KMS-11 (cell line): Measurements from ENCODE around the gene KCNQ4.

Source experiments
- H2AFZ ChIP-seq: fragments of 200-600 bp; sonication (generic); 2 replicates; pipeline ENCODE4 v1.6.1; 2016; ENCODE audit warnings: antibody characterized with exemption, mixed run types, low read depth
- H3K27ac ChIP-seq: fragments of 200-600 bp; sonication (generic); 2 replicates; pipeline ENCODE4 v1.6.1; 2016; ENCODE audit warnings: mild to moderate bottlenecking, mixed run types
- H3K27me3 ChIP-seq: fragments of 200-600 bp; sonication (generic); 2 replicates; pipeline ENCODE4 v1.6.1; 2017; ENCODE audit warnings: mild to moderate bottlenecking, low read depth, mixed run types, moderate library complexity; ENCODE audit not compliant: insufficient read depth
- H3K36me3 ChIP-seq: fragments of 200-600 bp; sonication (generic); 2 replicates; pipeline ENCODE4 v1.6.1; 2017; ENCODE audit warnings: mild to moderate bottlenecking, mixed run types; ENCODE audit not compliant: insufficient read depth
- H3K4me1 ChIP-seq: fragments of 200-600 bp; sonication (generic); 2 replicates; pipeline ENCODE4 v1.6.1; 2016; ENCODE audit warnings: mild to moderate bottlenecking, low read depth, mixed run types; ENCODE audit not compliant: poor library complexity, severe bottlenecking
- H3K4me2 ChIP-seq: fragments of 200-600 bp; sonication (generic); 2 replicates; pipeline ENCODE4 v1.7.0; 2016; ENCODE audit warnings: mild to moderate bottlenecking, mixed run types
- H3K4me3 ChIP-seq: fragments of 200-600 bp; sonication (generic); IDR thresholded peaks from 2 replicates; pipeline ENCODE4 v1.6.1; 2017; ENCODE audit warnings: low read depth, low read length, mixed read lengths; ENCODE audit not compliant: insufficient read depth
- H3K79me2 ChIP-seq: fragments of 200-600 bp; sonication (generic); 2 replicates; pipeline ENCODE4 v1.6.1; 2016; ENCODE audit warnings: low read depth, mixed run types; ENCODE audit not compliant: insufficient read depth
- H3K9ac ChIP-seq: fragments of 200-600 bp; sonication (generic); 2 replicates; pipeline ENCODE4 v1.6.1; 2016; ENCODE audit warnings: mild to moderate bottlenecking, mixed run types
- H4K20me1 ChIP-seq: fragments of 200-600 bp; sonication (generic); 2 replicates; pipeline ENCODE4 v1.6.1; 2016; ENCODE audit warnings: mild to moderate bottlenecking, mixed run types; ENCODE audit not compliant: insufficient read depth
- TF ChIP-seq, protein P1 (sequence below): fragments of 200-600 bp; sonication (generic); conservative IDR thresholded peaks from 2 replicates; pipeline ENCODE4 v1.6.1; 2017; ENCODE audit warnings: low read depth, mild to moderate bottlenecking, antibody characterized with exemption, low read length, moderate library complexity, mixed read lengths

Gene KCNQ4

DNA sequence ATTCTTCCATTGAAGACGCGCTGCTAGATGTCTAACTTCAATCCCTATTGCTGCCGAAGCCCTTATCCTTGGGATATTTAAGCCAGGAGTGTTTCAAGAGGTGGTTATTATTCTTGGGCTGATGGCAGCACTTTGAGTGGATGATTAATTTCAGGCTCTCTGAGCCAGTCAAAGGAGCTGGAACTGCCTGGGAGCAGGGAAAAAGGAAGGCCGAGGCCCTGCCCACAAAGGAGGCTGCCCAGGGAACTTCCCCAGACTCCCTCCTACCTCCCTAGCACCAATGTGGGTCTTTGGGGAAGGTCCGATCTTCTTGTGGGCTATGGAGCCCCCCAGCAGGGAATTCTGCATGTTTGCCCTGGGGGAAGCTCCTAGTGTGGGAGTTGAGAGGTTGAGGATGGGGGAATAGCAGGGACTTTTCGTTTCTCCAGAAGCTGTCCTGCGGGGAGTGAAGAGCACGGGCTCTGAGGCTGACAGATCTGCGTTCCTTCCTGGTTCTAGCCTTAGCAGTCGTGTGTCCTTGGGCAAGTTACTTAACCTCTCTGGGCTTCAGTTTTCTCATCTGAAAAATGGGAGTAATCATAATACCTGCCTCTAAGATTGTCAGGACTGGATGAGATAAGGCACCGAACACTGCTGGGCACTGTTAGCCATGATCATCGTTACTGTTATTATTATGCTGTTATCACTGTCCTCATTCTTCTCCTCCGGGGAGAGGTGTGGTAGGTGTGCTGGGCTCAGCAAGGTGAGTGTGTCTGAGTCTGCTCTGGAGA is 6.3 kb downstream of the KCNQ4 start:
- TF ChIP-seq, protein P1, sequence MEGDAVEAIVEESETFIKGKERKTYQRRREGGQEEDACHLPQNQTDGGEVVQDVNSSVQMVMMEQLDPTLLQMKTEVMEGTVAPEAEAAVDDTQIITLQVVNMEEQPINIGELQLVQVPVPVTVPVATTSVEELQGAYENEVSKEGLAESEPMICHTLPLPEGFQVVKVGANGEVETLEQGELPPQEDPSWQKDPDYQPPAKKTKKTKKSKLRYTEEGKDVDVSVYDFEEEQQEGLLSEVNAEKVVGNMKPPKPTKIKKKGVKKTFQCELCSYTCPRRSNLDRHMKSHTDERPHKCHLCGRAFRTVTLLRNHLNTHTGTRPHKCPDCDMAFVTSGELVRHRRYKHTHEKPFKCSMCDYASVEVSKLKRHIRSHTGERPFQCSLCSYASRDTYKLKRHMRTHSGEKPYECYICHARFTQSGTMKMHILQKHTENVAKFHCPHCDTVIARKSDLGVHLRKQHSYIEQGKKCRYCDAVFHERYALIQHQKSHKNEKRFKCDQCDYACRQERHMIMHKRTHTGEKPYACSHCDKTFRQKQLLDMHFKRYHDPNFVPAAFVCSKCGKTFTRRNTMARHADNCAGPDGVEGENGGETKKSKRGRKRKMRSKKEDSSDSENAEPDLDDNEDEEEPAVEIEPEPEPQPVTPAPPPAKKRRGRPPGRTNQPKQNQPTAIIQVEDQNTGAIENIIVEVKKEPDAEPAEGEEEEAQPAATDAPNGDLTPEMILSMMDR, result no peak

DNA sequence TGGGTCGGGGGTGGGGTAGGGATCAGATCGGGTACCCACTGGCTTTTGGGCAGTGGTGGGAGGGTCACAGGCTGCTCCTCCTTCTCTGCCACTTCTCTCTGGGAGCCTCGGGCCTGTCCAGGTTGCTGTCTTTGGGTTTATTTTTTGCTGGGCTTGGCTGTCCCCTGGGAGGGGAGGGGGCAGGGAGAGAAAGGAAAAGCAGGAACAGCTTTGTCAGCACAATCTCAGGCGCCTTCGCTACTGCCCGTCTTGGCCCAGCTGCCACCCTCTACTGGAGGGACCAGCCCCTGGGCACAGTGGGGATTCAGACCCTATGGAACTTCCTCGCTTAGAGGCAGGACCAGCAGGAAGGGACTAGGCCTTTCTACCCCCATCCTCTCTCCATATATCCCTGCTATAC is 8.4 kb downstream of the KCNQ4 start:
- H3K4me3 ChIP-seq, result no peak overlapping the region
- no peak overlapping the region for H2AFZ ChIP-seq
- no peaks in the 10 kb centered on the region for H3K27me3 ChIP-seq
- H3K27ac ChIP-seq, result no peak overlapping the region
- TF ChIP-seq, protein P1, result no peak
- no peaks in the 10 kb centered on the region for H3K79me2 ChIP-seq
- no peaks in the 10 kb centered on the region for H4K20me1 ChIP-seq
- H3K4me2 ChIP-seq, result no peak overlapping the region
- H3K4me1 ChIP-seq, result no peaks in the 10 kb centered on the region
- H3K9ac ChIP-seq, result no peak overlapping the region
- no peaks in the 10 kb centered on the region for H3K36me3 ChIP-seq

More for the DNA sequence above, 6.3 kb downstream of the KCNQ4 start:
- Histone ChIP-seq H3K79me2 (no peaks in the 10 kb centered on the region), H4K20me1 (no peaks in the 10 kb centered on the region), H2AFZ (no peak overlapping the region), H3K4me3 (no peak overlapping the region), H3K27ac (no peak overlapping the region), H3K4me2 (no peak overlapping the region), H3K4me1 (no peaks in the 10 kb centered on the region), H3K36me3 (no peaks in the 10 kb centered on the region), H3K9ac (no peak overlapping the region), H3K27me3 (no peaks in the 10 kb centered on the region)

DNA sequence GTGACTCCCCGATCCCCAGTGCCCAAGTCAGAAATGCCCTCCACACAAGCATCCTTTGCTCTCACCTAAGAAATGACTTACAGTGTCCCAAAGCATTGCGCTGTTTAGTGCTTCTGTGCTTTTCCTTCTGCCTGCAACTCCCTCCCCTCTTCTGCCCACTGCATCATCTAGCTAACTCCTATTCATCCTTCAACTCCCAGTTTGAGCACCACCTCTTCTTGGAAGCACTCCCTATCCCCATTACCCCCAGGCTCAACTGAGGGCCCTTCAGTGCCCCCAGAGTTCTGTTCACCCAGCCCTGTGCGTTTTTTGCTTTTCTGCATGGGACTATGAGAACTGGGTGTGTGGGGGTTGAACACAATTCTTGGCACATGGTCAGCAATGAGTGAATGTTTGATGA is 10.0 kb downstream of the KCNQ4 start:
- TF ChIP-seq, protein P1, result no peak
- Histone ChIP-seq H3K4me1 (no peaks in the 10 kb centered on the region), H3K4me2 (no peak overlapping the region), H3K79me2 (no peaks in the 10 kb centered on the region), H3K4me3 (no peak overlapping the region), H3K27ac (no peak overlapping the region), H2AFZ (no peak overlapping the region), H3K36me3 (no peaks in the 10 kb centered on the region), H3K9ac (no peak overlapping the region), H3K27me3 (no peaks in the 10 kb centered on the region), H4K20me1 (no peaks in the 10 kb centered on the region)

DNA sequence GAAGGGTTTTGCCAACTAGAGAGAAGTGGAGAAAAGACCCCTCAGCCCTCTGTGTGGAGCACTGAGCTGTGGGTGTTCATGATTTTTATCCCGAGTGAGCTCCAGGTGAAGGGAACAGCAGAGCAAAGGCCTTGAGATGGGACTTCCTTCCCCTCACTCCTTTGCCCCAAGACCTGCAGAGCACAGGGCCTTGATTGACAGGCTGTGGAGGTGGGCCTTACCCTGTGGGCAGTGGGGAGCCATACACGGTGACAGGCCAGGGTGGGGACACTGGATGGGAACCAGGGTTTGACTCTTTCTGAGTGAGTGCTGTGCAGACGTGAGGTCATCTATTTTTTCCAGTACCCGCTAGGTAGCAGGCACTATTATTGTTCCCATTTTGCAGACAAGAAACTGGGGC is 10.5 kb downstream of the KCNQ4 start:
- Histone ChIP-seq H3K79me2 (no peaks in the 10 kb centered on the region), H3K27me3 (no peaks in the 10 kb centered on the region), H3K9ac (no peak overlapping the region), H3K27ac (no peak overlapping the region), H3K36me3 (no peaks in the 10 kb centered on the region), H3K4me3 (no peak overlapping the region), H3K4me2 (no peak overlapping the region), H4K20me1 (no peaks in the 10 kb centered on the region), H2AFZ (no peak overlapping the region), H3K4me1 (no peaks in the 10 kb centered on the region)
- TF ChIP-seq, protein P1, result no peak
